ENCODE data around the gene SPRYD3.

Gene SPRYD3

DNA sequence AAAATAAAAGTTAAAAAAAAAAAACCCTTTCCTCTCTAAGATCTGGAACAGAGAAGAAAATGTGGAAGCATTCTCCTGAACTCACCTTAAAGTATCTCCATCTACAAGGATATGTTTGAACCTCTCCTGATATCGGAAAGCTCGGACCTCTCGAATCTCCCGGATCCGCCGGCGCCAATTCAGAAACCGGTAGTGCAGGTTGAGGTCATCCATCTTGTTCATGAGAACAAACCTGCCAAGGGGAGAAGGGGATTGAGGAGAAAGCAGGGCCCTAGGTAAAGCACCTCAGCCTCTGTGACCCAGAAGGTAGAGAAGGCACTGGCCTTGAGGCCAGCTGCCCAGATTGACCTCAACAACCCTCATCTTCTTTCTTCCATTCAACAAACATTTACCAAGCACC lies 2.2 kb downstream of the SPRYD3 start:
- no peak for DNase-seq

DNA sequence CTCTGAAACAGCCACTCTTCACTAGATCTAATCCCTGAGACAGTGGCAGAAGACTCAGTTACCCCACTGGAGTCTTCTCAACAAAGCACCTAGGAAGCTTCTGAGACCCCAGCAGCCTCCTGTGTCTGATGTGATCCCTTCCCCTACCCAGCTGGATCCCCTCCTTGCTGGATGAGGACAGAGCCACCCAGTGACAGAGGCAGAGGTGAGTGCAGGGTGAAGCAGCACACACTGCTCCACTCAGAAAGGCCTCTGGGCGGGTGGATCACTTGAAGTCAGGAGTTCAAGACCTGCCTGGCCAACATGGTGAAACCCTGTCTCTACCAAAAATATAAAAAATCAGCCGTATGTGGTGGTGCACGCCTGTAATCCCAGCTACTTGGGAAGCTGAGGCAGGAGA lies 2.7 kb downstream of the SPRYD3 start:
- DNase-seq: no peak

DNA sequence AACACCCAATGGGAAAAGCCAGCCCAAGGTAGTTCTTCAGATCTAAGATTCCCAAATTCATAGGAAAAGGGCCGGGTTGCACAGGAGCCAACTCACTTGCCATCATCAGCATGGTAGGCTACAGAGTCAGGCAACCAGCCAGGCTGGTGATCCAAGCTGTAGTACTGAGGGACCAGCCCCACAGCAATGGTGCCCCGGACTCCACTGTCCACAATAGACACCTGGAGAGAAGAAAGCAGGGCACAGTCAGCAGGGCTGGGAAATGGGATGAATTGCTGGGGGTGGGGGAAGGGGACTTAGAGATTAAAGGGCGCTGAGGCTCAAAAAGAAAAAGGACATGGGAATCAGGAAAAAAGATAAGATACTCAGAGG lies 4.2 kb downstream of the SPRYD3 start:
- DNase-seq: no peak

DNA sequence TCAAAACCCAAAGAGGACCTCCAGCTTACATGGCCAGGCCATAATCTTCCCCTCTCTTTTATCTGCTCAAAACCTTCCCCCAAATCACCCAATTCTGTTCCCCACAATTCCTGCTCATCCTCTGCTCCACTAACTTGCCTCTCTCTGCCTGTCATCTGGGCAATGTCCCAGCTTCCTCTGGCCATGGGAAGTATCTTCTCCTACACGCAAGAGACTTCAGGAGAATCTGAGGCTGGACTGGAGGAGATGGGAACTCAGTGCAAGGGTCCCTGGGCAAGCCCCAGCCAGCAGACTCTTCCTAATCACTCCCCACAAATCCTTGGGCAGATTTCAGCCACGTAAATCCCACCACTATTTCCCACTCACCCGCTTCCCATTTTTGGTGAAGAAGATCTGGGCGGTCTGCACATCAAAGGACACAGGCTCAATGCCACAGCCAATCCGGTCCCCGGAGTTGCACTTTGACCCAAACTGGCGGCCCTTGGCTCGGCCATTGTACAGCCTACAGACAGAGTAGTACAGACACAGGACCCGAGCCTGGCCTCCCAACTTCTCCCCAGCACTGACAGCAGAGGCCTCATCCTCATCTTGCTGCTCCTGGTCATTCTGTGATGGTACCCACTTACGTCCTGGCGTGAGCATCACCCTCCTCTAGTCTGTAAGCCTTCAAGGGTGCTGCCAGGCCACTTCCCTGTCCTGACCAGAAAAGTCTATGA lies 4.7 kb downstream of the SPRYD3 start:
- no peak for DNase-seq

DNA sequence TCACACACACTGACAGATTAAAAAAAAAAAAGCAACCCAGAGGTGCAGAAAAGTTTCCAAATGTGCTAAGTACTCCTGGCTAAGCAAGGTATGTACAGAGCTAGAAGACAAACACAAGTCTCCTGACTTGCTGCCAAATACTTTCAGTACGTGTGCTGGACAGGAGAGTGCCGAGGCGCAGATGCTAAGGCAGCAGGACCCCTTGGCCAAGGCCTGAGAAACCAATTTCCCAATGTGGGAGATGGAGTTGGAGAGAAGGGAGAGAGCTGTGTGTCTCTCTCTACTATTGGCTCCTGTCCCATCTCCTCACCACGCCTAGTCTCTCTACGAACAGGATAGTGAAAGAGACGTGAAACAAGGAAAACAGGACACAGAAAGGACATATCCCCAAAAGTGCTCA lies 5.3 kb downstream of the SPRYD3 start:
- DNase-seq: no peak

DNA sequence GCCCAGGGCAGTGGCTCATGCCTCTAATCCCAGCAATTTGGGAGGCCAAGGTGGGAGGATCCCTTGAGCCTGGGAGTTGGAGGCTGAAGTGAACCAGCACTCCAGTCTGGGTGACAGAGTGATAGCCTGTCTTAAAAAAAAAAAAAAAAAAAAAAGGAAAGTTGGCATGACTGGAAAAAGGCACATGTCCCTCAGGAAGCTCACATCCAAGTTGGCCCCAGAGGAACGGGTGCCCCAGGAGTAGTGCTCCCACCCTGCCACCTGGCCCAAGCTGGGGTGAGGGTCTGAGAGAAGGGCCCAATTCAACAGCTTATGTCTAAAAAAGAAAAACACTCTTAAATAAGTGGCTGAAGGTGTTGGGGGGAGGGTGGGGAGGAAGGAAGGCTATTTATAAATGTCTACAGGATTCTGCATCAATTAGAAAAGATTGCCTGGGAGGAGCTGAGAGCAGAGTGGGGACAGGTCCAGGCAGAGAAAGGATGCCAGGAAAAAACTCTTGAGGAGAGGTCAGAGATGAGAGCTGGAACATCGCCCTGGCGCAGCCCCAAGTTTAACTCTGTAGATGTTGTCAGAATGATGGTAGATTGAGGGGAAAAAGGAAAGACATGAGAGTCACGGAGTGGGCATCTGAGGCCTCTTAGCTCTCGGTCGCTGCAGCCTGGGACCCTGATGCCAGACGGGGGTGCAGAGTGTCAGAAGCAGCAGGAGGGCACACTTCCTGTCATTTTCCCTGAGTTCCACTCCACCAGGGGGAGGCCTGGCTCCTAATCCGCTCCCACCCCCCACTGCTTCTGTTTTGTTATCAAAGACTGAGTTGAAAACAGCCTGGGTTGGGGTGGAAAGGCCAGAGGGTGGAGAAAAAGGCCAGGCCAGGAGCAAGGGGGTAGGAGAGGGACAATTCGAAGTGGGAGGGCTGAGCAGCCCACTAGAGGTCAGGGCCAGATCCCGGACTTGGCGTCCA lies 7.3 kb downstream of the SPRYD3 start:
- DNase-seq: no peak

DNA sequence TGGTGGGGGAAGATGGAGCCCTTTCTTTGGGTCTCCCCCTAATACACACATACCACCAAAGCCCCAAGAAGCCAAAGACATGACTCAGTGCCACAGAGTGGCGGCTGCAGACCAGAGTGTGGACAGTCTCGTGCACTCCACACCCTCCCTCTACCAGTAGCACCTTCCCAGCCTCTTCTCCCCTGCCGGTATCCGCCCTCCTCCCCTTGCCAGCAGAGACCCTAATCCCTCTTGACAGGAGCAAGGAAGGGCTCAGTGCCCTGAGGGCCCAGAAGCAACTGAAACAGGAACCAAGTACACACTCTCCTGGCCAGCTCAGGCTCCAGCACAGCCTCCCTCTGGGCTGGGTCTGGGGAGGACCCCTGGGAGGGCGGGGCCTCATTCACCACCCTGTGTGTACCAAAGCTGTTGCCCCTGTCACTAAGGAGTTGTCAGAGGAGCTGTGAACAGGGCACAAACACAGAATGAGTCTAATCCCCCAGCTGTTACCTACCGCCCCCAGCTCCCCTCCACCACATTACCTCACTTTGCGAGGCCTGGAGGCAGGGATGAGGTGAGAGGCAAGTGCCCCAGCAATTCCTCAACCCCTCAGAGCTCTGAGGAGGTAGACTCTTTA lies 8.2 kb downstream of the SPRYD3 start:
- DNase-seq: no peak

DNA sequence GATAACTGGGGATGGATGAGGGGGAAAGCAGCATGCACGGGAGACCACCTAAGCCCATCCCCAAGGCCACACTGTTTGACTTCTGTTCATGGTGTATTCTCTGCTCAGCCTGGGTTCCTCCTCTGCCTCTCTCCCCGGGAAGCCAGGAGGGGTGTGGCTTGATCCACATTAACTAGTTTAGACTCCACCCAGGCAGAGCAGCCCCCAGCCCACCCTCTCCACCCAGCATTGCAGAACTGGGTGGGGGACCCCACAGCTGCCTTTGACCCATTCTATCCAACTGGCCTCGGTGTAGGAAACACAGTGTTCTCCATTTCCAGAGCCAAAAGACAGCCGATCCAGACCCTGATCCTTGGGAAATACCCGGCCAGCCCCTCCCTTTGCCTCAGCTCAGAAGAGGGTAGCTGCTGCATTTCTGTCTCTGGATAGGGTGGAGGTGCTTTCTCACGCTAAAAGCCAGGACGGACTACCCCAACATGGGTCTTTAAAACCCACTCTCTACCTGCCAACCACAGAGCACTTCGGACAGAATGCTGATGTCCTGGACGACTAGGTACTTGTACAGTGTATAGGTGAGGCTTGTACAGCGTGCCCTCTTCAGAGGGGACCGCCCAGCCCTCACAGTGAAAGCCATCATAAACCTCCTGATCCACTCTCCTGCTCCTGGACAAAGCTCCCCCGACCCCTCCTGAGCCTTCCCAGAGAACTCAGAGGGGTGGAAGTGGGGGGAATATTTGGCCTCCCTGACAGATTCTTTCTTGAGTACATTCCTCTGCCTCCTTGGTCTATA lies 9.4 kb downstream of the SPRYD3 start:
- DNase-seq: no peak

DNA sequence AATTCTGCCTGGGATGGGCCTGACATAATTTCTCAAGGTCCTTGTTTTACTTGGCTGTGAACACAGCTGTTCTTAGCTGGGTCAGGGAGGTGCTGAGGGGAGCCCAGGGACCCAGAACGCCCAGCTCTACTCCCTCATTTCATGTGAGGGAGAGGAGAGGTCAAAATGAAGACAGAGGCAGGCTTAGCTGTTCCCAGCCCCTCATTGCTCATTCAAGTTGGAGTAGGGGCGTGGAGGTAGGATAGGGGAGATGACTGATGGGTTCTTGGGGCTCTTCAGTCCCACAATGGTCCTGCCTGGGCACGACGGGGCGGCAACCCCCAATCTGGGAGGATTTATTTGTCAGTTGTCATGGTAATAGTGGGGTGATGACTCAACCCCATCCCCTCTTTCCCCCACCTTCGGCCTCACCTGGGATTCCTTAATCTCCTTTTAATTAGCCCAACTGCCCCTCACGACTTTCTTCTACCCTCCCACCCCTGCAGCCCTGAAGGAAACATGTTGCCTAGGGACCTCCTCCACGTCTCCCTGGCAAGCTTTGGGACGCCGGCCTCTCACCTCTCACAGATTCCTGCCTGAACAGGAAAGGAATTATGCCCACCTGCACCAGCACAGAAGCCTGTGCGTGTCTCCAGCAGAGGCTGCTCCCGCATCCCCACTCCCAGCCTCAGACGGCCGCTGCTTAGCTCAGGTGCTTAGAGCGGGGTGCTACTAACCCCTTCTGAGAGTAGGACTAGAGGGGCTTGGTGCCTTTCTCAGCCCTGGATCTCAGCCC lies 10.2 kb downstream of the SPRYD3 start:
- DNase-seq: no peak

DNA sequence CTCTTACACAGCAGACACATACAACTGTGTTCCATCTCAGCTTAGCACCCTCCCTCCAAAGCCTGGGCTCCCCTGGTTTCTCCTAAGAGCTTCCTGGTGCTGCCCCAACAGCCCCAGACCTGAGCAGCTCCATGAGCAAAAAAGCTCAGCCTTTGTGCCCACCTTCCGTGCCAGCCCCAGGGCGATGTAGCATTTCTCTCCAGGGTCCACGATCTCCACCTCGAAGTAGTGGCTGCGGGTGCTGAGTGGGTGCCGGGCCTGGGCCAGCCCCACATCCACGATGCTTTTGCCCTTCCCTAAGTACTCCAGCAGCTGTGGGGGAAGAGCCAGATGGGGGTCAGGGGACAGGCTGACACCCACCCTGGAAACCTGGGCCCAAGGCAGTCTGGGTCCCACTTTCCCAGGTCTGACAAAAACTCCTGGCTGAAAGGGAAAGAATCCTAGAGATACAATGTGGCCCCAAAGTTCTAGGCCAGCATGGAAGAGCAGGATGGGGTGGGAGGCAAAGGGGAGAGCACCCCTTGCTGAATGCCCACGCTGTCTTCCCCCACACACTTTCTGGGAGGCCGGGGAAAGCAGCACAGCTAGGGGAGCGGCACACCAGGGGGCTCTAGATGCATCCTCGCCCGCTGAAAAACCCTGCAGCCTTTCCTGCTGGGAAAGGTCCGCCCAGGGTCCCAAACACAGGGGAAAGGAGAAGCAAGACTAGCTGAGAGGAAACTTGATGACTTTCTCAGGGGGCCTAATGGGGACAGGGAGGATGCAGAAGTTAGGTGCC lies 11.0 kb downstream of the SPRYD3 start:
- DNase-seq: no peak

DNA sequence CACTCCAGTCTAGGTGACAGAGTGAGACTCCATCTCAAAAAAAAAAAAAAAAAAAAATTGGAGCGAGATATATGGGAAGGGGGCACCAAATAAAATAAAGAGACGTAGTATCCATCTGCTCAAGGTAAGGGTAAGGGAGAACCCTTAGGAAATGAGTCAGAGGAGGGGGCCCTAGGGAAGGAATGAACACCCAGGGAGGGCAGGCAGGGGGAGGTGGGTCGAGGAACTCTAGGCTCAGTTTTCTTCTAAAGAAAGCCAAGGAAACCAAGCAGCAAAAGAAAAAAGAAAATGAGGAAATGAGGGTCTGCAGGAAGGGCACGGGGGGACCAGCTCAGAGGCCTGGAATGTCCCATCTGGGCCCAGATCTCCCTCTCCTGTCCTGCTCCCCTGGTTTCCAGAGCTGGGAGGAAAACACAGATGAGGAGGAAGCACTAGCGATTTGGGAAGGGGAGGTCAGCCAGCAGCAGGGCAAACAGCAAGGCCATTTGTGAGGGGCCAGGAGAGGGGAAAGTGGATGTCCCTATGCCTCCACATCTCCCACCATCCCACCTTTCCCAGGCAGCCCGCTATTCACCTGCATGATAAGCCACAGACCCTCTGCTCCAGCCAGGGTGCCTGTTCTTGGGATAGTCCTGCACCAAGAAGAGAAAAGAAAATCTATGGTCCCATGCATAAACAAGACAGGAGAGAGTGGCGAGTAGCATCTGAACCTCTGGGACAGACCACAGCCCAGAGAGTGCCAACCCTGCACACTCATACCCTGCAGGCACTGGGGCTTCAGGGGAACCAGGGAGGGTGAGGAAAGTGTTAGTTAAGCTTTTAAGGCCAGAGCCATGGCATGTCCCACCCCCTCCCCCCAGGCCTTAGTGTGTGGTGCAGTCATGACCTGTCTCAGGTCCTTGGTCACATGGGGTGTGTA lies 11.9 kb downstream of the SPRYD3 start:
- DNase-seq: no peak

DNA sequence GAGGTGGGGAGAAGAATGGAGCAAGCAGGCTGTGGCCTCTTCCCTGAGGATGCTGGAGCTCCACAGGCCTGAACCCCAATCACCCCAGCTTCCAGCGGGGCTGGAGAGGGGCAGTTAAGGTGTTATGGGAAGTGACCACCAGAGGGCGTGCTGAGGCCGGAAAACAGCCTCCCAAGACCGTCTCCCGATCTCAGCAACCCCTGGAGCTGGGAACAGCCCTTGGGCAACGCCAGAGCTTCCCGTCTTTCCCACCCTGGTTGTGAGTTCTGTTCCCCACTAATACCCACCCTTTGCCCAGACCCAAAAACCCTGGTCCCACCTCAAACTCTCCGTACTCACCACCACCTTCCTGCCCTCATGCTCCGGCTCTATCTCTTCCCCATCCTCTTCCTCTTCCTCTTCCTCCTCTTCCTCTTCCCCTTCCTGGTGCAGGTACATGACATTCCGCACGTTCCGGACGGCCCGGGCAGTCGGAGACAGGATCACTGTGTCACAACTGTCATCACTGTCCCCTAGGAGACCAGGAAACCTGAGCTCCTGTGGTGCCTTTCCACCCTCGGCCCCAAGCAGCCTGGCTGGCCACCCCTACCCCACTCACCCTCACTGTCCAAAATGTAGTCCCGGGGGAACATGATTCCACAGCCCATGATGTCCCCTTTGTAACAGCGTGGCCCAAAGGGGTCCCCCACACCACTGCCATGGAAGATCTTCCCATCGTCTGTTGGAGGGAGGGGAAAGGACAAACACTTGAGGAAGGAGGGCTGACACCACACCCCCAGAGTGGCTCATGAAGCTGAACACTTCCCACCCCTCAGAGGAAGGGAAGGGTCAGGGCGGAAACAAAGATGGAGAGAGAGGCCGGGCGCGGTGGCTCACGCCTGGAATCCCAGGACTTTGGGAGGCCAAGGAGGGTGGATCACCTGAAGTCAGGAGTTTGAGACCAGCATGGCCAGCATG lies 12.9 kb downstream of the SPRYD3 start:
- DNase-seq: no peak

DNA sequence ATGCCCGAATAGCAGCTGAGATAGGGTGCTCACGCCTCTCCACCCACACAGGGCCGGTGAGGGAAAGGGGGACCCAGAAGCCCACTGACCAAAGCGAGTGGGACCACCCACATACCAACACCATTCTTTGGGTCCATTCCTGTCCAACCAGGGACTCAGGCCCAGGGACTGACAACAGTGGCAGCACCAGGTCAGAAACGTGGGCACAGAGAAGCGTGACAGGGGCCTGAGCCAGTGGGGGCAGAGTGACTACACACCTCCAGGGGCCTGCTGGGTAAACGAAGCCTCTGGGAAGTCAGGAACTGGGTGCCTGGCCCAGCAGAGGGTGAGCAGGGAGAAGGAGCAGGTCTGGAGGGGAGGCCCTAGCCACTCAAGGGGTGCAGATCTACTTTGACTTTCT lies 13.7 kb downstream of the SPRYD3 start:
- no peak for DNase-seq

DNA sequence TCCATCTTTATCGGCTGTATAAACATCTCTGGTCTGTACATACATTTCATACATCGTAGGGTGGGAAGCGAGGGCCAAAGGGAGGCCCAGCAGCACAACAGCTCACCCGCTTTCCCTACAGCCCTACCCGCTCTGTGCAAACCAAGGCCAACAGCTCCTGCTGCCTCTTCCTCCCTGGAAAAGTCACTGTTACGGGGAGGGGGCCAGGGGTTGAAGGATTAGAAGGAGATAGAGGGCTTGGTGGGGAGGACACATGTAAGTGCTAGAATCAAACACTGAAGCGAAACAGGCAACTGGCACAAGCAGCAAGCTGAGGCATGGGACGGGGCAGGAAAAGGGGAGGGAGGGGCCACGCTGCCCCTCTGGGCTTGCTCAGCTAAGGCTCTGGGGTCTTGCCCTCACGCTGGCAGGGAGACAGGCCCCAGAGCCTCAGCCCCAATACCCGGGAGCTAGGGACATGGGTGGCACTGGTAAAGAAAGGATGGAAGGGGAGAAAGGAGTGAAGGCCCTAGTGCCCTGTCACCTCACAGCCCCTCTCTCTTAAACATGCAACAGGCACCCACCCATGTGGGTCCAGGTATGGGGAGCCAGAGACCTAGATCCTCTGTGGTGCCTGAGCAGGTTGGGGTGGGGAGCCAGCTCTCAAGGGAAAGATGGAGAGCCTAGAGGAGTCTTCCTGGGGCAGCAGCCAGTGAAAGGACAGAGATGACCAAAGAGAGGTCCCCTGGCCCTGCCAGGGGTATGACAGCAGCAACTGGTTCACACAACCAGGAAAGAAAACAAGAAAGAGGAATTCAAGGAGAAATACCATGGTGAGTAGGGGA lies 14.4 kb downstream of the SPRYD3 start:
- DNase-seq: no peak

DNA sequence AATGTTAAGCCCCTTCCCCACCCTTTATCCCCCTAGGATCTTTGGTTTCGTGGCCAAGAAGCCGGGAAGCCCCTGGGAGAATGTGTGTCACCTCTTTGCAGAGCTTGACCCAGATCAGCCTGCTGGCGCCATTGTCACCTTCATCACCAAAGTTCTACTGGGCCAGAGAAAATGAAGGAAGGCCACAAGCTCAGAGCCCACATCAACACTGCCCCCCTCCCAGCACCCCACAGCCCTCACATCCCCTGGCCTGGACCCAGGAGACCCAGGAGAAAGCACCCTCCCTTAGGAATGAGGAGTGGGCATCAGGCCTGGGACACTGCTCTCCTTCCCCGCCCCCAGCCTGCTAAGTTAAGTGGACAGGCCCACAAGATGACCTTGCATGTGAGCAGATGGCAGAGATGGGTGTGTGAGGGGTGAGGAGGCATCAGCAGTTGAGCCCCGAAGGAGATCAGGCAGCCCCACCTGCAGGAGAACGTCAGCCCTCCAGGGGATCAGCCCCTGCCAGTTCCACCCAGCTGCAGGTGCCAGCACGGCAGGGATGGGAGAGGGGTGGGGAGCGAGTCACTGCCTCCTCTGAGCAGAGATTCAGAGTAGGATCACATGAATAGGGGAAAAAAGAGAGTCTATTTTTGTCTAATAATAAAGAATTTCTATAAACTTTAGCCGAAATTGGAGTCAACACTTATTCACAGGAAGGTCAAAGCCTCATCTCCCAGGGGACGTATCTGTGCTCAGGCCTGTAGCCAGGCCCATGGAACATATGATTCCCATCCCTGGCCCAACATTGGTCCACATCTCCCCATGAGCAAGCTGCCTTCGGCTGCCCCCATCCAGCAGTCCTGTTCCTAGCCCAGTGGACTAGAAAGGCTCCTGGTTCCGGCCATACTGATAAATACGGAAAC lies 15.2 kb downstream of the SPRYD3 start:
- no peak for DNase-seq

DNA sequence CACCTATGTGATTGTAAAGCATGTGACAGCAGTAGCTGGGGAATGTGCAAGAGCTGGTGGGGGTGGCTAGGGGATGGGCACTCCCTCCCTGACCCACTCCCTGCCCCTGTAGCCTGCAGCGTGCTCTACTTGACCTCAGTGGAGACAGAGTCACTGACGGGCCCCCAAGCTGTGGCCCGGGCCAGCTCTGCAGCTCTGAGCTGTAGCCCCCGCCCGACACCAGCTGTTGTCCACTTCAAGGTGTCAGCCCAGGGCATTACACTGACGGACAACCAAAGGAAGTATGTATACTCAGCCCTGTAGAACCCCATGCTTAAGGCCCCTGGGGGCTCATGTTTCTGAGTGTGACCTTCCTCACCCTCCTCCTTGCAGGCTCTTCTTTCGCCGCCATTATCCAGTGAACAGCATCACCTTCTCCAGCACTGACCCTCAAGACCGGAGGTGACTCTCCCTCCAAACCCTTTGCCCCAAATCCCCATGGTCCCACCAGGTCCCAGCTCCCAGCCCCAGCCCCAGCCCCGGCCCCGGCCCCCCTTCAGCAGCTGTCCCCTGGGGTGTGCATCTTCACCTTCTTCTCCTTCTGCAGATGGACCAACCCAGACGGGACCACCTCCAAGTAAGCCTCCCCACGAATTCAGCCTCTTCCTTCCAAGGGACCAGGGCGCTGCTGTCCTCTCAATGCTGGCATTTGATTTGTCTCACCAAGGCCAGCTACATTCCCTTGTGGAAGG lies 16.0 kb downstream of the SPRYD3 start:
- no peak for DNase-seq

Data from activated gamma-delta T cell (primary cell).